GM12892 (cell line): ENCODE data around the gene NR1H4.

Source experiments
- POLR2A ChIP-seq: IDR thresholded peaks from 2 replicates; pipeline ENCODE4 v1.6.1; 2011; ENCODE audit warnings: low read depth, low read length, control low read depth
- POLR2AphosphoS5 ChIP-seq: IDR thresholded peaks from 2 replicates; pipeline ENCODE4 v1.6.1; 2011; ENCODE audit warnings: low read depth, low read length, control low read depth
- TAF1 ChIP-seq: IDR thresholded peaks from 2 replicates; pipeline ENCODE4 v1.6.1; 2011; ENCODE audit warnings: low read depth, mild to moderate bottlenecking, control low read depth, low read length, borderline replicate concordance

DNA sequence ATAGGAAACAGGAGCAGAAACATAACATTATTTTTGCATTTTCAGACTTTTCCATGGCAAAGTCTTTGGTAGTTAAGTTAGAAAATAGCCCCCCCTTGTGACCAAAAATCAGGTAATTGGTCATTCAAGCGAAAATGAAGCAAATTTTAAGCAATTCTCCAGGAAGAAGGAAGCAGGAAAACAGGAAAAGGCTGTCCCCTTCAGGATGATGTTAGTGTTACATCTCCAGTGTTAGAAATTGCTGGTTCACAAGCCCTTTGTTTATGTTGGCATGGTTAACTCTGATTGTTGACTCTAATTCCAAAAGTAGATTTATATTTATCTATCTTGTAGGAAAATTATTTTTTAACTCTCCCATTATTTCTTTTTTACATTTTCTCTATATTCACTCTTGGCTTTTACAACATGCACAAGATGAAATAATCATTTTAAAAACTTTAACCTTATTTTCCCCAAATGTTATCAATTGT, 81.0 kb downstream of the NR1H4 start:
- TF ChIP-seq POLR2AphosphoS5 (no peak), POLR2A (no peak), TAF1 (no peak)
